GM21528 (cell line): Measurements from ENCODE around the gene RNF166.

ENCODE experiments used
- ATAC-seq: cut with Tn5 transposase; IDR thresholded peaks from one replicate; pipeline ENCODE4 v1.9.1; 2021; ENCODE audit warnings: mild to moderate bottlenecking, moderate library complexity; ENCODE audit not compliant: unreplicated experiment, low FRiP score

RNF166 gene

DNA sequence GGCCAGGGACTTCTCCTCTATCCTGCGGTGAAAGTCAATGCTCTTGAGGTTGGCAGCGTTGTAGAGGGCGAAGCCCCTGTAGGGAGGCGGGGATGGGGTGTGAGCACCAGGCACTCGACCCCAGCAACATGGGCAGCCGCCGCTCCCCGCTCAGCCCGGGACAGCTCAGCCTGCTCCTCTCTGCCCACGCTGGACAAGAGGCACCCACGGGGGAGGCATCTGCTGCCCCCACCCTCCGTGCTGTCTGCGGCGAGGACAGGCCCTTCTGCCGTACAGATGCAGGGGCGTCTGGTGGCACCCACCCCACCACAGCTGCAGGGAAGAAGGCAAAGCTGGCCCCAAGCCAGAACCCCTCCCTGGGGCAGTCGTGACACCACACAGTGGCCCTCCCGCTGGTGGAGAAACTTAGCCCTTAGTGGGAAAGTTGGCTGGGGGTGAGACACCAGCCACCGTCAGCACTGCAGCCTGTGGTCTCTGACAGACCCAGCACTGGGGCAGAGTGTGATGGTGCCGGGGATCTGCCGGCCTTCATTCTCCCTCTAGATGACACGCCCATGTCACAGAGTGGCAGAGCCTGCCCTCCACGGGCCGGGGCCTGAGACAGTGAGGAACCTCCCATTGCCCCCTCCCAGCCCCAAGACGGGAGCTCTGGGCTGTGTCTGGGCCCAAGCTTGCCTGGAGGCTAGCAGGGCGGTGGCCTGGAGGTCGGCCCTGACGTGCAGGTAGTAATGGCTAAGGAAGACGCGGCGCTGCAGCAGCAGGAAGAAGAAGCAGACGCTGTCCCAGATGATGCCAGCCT is 19.6 kb upstream of the RNF166 start:
- no peak for ATAC-seq

DNA sequence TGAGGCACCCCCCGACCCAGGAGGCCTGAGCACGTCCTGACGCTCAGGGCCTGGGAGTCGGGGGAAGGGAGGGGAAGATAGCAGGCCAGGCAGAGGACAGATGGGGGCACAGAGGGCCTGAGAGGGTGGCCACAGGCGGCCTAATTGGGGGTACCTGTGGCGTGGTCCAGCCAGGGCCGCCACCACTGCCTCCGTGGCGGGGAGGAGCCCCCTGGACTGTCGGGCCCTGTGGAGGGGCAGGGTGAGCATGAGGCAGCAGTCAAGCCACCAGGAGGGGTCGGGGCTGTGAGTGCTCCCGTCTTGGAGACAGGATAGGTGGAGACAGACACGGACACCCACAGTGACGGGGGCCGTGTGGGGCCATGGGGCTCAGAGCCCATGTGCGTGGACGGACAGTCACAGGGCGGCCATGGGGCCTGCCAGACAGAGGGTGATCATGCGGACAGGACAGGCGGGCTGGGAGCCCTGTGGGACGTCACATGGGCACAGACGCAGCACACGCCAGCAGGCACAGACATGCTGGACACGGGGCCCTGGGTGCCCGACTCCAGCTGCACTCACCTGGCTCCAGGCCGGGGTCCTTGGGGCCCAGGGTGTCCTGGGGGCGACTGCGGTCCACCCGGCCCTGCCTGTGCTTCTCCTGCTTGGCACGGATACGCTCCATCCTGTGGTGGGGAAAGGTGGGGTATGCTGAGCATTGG is 18.8 kb upstream of the RNF166 start:
- ATAC-seq = no peak

DNA sequence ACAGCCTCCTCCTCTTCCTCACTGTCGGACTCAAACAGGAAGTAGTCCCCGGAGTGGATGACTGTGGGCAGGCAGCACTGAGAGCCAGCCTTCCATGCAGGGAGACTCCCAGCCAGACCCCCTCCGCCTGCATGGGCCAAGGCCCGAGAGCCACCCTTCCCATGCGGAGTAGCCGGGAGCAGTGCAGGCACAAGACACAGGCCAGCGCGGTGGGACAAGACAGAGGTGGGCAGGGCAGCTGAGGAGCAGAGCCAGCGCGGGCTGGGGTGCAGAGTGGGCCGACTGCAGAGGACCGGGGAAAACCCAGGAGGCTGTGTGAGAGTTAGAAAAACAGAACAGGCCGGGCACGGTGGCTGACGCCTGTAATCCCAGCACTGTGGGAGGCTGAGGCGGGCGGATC is 17.7 kb upstream of the RNF166 start:
- ATAC-seq = no peak

DNA sequence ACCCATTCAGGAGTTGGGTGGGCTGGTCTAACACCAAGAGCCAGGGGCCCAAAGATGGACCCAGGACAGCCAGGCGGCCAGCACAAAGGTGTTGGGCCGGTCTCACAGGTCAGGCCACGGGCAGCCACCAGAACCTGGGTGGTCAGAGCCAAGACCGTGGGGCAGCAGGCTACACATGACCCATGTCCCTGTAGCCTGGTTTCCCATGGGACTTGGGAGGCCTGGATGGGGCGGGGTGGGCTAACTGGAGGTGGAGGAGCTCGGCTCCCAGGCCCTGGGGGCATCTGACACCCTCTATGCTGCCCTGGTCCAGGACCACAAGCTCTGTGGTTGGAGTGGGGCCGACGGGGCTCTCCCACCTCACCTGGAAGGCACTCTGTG is 17.3 kb upstream of the RNF166 start:
- ATAC-seq = no peak

DNA sequence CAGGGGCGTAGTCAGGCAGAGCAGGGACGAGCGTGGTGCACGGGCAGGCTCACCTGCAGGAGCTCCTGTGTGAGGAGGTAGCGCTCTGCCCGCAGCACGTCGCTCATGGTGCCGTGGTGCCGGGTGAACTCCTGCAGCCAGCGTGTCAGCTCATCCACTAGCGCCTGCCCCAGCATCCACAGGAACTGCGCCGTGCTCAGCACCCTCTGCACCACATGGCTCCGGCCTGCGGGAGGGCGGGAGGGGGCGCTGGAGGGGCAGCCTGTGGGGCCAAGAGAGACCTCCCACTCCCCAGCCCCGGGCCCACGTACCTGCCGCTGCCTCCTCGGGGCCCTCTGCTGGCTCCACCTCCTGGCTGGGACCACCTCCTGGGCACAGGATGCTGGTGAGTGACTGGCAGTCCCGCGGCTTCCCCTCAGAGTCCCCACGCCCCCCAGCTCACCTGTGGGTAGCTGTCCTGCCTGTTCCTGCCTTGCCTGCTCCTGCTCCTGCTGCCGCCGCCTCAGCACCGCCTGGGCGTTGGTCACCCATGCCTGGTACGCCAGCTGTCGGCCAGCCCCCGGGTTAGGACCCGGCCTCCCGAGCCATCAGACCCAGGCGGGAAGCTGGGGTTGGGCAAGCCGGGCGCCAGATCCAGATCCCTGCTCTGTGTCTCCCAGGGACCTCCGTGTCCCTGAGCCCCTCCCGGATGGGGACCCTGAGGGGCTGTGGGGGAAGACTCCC is 16.7 kb upstream of the RNF166 start:
- no peak for ATAC-seq

DNA sequence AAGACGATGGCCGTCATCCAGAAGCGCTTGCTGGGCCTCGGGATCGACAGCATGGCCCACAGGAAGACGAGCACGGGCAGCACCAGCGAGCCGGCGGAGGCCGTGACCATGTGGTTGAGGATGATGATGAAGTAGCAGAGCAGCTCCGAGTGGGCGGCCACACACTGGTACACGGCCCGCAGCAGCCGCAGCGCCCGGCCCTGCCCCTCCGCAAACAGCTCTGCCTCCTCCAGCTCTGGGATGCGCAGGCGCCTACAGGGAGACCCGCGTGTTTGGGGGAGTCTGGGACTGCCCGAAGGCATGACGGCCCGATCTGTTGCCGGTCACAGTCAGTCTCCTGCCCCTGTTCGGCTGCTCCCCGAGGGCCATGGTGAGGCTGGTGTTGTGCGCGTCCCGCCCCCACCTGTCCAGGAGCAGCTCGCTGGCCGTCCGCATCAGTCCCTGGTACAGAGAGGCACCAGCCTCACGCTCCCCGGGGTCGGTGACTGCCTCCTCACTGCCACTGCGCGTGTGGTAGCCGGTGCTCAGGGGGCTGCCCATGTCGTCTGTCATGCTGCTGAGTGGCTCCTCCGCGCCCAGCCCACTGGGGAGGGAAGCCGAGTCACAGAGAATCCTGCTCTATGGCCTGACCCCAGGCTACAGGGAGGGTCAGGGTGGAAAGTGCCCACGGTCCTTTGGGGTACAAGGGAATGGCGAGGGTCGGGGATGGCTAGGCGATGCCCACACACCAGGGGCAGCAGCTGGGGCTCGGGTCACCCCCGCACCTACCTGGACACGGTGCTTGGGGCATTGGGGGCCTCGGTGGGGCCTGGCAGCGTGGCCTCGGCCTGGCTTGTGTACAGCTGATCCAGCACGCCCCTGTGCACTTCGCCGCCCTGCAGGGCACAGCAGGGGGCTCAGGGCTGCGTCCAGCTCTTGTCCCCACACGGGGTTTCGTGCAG is 15.9 kb upstream of the RNF166 start:
- ATAC-seq = no peak

DNA sequence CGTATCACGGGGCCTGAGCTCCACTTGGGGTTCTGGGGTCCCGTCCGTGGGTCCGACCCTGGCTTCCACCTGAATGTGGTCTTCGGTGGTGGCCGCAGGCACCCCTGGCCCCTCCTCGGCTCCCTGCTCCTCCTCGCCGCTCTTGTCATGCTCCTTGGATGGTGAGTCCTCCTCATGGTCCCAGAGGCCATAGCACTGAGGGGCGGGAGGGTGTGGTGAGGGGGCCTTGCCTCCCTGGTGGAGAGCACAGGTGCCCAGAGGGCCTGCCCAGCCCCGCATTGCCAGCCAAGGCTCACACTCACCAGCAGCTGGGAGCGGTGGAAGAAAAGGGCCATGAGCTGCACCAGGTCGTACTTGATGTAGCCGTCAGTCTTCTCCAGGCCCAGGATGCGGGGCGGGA is 15.0 kb upstream of the RNF166 start:
- ATAC-seq = no peak

DNA sequence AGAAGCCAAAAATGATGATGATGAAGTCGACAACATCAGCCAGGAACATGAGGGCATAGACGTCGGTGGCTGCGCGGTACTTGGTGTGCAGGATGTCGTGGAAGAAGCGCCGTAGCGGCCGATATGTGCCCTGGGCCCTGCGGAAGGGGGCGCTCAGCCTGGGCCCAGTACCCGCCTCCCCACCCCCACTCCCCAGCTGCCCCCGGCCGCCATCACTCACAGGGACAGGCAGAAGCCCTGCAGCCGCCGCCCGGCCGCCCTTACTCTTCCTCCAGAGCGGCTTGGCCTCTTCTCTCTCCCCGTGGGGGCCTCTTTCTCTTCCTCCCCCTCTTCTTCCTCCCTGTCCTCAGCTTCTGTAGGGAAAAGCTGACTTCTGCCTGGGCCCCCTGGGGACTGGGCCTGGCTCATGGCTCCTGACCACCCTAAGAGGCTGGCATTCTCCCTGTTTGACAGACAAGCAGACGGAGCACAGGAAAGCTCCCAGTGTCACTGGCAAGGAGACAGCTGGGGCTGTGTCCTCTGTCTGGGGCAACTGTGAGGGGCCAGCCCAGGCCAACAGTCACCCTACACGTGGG is 14.3 kb upstream of the RNF166 start:
- no peak for ATAC-seq

DNA sequence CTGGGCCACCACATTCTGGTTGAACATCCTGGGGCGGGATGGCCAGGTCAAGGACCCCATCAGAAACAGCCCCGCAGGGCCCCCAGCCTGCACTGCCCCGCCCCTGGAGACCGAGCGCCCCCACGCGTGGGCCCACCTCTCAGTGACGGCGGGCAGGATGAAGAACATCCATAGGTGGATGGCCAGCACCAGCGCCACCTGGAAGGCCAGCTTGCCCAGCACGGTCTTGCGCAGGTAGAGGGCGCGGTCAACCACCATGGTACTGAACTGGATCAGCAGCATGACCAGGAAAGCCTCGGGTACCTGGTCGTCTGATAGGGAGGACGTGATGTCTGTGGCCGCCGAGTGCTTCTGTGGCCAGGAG is 13.7 kb upstream of the RNF166 start:
- no peak for ATAC-seq

DNA sequence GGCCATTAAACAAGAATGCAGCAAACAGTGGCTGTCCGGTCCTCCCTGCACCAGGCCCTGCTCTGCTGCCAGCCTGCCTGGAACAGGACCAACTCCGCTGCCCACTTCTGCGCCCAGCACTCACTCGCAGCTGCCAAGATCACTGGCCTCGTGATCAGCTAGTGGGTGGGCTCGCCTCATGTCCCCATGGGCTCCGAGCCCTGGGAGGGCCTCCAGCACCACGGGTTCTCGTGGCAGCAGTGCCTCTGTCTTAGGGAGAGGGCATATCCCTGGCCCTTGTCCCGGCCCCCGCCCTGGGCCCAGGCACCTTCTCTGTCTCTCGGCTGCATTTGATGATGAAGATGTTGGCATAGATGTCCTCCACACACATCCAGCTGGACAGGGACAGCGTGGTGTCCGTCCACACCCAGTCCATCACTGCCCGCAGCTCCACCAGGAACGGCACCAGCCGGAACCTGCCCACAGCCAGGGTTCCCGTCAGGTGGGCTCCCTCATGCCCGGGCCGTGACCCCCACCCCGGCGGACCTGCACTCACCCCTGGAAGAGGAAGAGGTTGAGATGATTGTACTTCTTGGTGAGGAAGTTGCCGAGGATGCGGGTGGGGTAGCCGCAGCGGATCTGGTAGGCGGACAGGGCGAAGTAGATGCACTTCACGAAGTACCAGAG is 13.2 kb upstream of the RNF166 start:
- ATAC-seq = no peak

DNA sequence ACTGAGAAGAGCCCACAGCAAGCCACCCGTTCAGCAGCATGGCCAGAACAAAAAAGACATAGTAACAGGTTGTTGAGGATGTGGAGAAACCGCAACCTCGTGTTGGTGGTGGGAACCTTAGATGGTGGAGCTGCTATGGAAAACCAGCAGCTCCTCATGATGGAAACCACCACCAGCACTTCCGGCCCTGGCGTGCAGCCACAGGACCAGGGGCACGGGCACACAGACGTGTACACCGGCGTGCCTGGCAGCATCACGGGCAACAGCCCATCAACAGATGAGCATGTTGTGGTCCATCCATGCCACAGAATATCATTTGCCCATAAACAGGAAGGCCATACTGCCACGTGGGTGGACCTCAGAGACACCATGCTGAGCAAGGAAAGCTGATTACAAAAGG is 12.0 kb upstream of the RNF166 start:
- no peak for ATAC-seq

DNA sequence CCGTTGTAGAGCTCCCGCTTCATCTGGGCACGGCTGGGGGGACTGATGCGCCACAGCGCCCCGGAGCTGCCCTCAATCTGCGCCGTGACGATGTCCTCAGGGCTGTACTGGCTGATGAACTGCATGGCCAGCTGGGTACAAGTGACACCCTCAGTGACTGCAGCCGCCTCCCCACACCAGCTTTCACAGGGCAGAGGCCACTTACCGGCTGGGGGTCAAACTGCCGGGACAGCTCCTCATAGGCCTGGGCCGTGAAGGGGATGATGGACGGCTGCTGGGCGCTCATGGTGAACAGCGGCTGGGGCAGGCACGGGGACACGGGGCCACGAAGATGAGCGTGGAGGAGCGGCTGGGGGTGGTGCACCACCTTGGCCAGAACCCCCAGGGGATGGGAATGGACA is 10.4 kb upstream of the RNF166 start:
- ATAC-seq = no peak

DNA sequence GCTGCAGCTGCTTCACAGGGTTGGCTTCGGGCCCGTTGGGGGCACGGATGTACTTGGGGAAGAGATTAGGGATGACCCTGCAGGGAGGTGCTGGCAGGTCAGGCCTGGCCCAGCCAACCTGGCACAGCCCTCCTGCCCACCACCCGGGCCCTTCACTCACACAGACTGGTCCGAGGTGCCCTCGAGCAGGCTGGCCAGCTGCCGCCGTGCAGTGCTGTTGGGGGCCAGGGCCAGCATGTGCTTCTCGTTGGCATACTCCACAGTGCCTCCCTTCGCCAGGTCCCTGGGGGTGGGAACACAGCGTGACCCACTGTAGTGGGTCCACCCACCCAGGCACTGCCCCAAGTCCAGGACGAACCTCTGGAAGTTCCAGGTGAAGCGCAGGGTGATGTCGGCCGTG is 10.0 kb upstream of the RNF166 start:
- ATAC-seq = no peak

DNA sequence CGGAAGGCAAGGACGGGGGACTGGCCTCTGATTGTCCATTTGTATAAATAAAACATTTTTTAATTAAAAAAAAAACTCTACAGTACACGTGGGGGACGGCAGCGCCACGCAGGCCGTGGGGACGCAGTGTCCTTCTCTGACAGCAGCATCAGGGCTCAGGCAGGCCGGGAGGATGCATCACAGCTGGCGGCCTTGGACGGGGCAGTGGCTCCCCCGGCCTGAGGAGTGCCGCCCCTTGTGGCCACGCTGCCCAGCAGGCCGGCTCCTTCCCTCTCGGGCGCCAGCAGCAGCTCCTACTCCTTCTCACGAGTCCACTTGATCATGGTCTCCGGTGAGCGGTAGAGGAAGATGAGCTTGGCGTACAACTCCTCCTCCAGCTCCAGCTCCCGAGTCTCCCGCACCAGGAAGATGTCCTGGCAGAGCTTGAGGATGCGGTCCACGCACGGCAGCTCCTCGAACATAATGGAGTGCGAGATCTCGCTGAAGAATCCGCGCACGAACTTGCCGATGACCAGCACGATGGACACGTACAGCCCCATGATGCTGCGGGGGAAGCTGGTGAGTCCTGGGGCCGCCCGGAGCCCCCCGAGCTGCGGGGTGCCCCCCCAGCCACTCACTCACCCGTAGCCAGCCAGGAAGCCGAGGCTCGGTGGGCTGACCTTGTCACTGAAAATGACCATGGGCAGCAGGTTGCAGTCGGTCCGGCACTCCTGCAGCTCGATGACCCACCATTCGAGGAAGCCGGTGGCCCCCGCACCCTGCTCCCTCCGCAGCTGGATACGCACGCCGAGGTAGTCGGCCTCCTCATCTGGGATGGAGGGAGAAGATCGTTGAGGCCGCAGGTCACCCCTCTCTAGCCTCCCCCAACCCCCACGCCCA is 9.3 kb upstream of the RNF166 start:
- no peak for ATAC-seq

DNA sequence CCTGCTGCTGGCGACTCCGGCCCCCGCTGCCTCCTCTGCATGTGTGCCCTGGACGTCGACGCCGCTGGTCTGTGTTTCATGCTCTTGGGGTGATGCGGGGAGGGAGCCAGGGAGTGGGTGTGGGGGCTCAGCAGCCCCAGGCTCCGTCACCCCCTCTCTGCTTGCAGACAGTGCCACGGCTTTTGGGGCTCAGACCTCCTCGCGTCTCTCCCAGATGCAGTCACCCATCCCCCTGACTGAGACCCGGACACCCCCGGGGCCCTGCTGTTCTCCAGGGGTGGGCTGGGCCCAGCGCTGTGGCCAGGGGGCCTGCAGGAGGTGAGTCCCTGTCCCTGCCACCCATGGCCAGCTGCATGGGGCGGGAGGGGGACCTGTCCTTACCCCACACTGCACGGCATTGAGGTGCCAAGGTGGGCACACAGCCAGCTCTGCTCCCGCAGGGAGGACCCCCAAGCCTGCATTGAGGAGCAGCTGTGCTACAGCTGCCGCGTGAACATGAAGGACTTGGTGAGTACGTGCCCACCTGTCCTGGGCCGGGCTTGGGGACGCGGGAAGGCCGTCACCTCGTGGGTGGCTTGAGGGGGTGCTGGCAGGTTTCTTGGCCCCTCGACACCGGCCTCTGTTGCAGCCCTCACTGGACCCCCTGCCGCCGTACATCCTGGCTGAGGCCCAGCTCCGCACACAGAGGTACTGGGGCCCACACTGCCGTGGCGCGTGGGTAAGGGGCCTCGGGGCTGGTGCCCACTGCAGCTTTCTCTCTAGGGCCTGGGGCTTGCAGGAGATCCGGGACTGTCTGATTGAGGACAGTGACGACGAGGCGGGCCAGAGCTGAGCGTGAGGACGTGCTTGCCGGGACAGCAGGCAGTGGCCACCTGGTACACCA is 8.5 kb upstream of the RNF166 start:
- ATAC-seq = no peak

DNA sequence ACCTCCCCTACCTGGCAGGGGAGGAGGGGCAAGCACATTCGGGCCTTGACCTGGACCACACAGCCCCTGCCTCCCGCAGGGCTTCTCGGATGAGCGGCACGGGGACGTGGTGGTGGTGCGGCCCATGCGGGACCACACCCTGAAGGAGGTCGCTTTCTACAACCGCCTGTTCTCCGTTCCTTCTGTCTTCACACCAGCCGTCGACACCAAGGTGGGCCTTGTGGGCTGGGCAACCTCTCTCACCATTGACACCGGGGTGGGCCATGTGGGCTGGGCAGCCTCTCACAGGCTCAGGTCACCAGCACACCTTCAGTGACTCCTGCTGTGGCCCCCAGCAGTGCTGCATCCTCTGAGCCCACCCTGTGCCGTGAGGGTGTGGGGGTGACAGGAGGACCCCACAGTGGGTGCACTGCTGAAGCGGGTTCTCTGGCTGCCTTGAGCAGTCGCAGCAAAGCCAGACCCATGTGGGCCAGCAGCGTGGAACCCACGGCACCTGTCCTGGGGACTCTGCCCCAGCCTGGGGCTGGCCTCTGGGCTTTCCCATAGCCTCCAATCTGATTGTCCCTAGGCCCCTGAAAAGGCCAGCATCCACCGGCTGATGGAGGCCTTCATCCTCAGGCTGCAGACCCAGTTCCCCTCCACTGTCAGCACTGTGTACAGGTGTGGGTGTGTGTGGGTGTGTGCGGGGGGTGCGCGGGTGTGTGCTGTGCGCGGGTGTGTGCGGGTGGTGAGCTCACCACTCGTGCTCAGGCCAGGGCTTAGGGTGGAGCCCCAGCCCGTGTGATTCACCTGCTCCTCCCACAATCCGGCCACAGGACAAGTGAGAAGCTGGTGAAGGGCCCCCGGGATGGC is 7.6 kb upstream of the RNF166 start:
- ATAC-seq = no peak

DNA sequence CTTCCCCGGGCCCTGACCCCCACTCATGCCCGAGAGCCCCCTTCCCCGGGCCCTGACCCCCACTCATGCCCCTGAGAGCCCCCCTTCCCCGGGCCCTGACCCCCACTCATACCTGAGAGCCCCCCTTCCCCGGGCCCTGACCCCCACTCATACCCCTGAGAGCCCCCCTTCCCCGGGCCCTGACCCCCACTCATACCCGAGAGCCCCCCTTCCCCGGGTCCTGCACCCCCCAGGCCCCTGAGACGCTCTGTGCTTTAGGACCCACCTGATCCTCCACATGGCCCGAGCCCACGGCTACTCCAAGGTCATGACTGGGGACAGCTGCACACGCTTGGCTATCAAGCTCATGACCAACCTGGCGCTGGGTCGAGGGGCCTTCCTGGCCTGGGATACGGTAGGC is 6.8 kb upstream of the RNF166 start:
- ATAC-seq = no peak
